ENCODE measurements around the gene MYLK. TPM values are rescaled to one million over a fixed set of nuclear protein-coding genes. Genes with fewer than 3 reads are reported as not detected.

MYLK gene
- total and polyA plus RNA-seq, 2 donors (not counting 1 experiment from before 2014, with no cell fraction given): 0.51 TPM; not detected in 1

GRCh38 chr3:123743121-123743520, 141.0 kb downstream of the MYLK start:
- Histone ChIP-seq H3K27me3 (replicated peaks in 1 of 4; ENCODE audit: control extremely low read depth in 1 of 4, control insufficient read depth in 3 of 4, insufficient read depth in 4 of 4, low read length in 3 of 4) (peaks cover 0 to 2% (median 0%) of the 10 kb centered on the region in 4 experiments), H3K36me3 (replicated peaks in 1 of 2; ENCODE audit: control extremely low read depth in 1 of 2, control insufficient read depth in 1 of 2, extremely low read depth in 1 of 2, insufficient read depth in 2 of 2, low read length in 1 of 2) (no peaks in the 10 kb centered on the region), H3K4me3 (ENCODE audit: control extremely low read depth in 1 of 5, extremely low read depth in 1 of 5, insufficient read depth in 1 of 5, low read depth in 2 of 5, low read length in 4 of 5) (no peak overlapping the region), H3K27ac (ENCODE audit: low read length in 2 of 2) (no peak overlapping the region), H3K79me2 (ENCODE audit: control insufficient read depth, insufficient read depth, low read length) (no peaks in the 10 kb centered on the region), H3K4me2 (replicated peaks; ENCODE audit: low read depth, low read length, poor library complexity, severe bottlenecking) (no peak overlapping the region), H2AFZ (ENCODE audit: insufficient read depth, low read depth, low read length, poor library complexity, severe bottlenecking) (no peak overlapping the region), H4K20me1 (ENCODE audit: control insufficient read depth, insufficient read depth, low read length, poor library complexity, severe bottlenecking) (no peaks in the 10 kb centered on the region), H3K9me3 (ENCODE audit: control extremely low read depth in 1 of 3, control insufficient read depth in 2 of 3, insufficient read depth in 1 of 3, low read length in 2 of 3) (no peaks in the 10 kb centered on the region), H3K9ac (ENCODE audit: low read length) (no peak overlapping the region), H3K4me1 (ENCODE audit: control insufficient read depth in 2 of 2, insufficient read depth in 2 of 2, low read length in 2 of 2) (no peaks in the 10 kb centered on the region)
- Mint-ChIP-seq H3K9me3 (ENCODE audit: insufficient read depth) (no peaks in the 10 kb centered on the region), H3K4me3 (no peak overlapping the region), H3K27me3 (peaks cover 4% of the 10 kb centered on the region), H3K4me1 (no peaks in the 10 kb centered on the region), H3K27ac (no peak overlapping the region)
- ATAC-seq (ENCODE audit: low read depth) (no peak), DNase-seq (no peak)
- ChIA-PET POLR2A (no interaction called here), CTCF (interaction anchor here (0.6 kb wide), 1 partner anchor 186 kb away, joined by 4 read pairs; no protein-coding TSS in a partner anchor)
- intact Hi-C loops (cut with micrococcal nuclease): no loop called here
- TF ChIP-seq EZH2 (IDR thresholded peaks at IDR 0.05; ENCODE audit: borderline replicate concordance, insufficient read depth, low read depth, low read length, poor library complexity, severe bottlenecking) (no peak), CTCF (IDR thresholded peaks at IDR 0.05) (no peak)

DNA sequence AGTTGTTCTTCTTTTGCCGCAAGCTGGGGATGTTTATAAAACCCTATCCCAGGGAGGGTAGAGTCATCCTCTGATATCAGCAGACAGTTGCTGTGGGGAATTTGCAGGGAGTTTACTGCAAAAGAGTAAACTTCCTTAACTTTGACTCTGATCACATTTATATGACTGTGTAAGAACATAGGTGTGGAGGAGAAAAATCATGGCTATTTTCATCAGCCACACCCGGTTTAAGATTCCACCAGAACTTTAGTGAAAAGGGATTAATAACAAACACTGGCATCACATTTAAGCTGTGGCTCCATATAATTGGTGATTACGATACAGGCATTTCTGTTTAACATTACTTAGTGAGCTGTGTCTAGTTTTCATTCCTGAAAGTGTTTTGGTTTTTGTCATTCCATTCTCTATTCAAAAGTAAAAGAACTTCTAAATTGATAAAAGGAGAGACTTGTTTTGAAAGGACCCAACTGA, 143.1 kb downstream of the MYLK start:
- no peaks in the 10 kb centered on the region for H3K9me3 Mint-ChIP-seq (ENCODE audit: insufficient read depth)
- Histone ChIP-seq H3K27ac (ENCODE audit: low read length in 2 of 2) (no peak overlapping the region), H3K9ac (ENCODE audit: low read length) (no peak overlapping the region), H3K9me3 (ENCODE audit: control extremely low read depth in 1 of 3, control insufficient read depth in 2 of 3, insufficient read depth in 1 of 3, low read length in 2 of 3) (no peaks in the 10 kb centered on the region), H3K79me2 (ENCODE audit: control insufficient read depth, insufficient read depth, low read length) (no peaks in the 10 kb centered on the region), H3K36me3 (replicated peaks in 1 of 2; ENCODE audit: control extremely low read depth in 1 of 2, control insufficient read depth in 1 of 2, extremely low read depth in 1 of 2, insufficient read depth in 2 of 2, low read length in 1 of 2) (no peaks in the 10 kb centered on the region), H4K20me1 (ENCODE audit: control insufficient read depth, insufficient read depth, low read length, poor library complexity, severe bottlenecking) (no peaks in the 10 kb centered on the region), H3K27me3 (replicated peaks in 1 of 4; ENCODE audit: control extremely low read depth in 1 of 4, control insufficient read depth in 3 of 4, insufficient read depth in 4 of 4, low read length in 3 of 4) (no peaks in the 10 kb centered on the region), H3K4me2 (replicated peaks; ENCODE audit: low read depth, low read length, poor library complexity, severe bottlenecking) (no peak overlapping the region), H2AFZ (ENCODE audit: insufficient read depth, low read depth, low read length, poor library complexity, severe bottlenecking) (no peak overlapping the region), H3K4me3 (ENCODE audit: control extremely low read depth in 1 of 5, extremely low read depth in 1 of 5, insufficient read depth in 1 of 5, low read depth in 2 of 5, low read length in 4 of 5) (no peak overlapping the region), H3K4me1 (ENCODE audit: control insufficient read depth in 2 of 2, insufficient read depth in 2 of 2, low read length in 2 of 2) (no peaks in the 10 kb centered on the region)
- no peak for DNase-seq
- WGBS (ENCODE audit: insufficient coverage): 67% methylated on average over 1 of the region's 3 CpGs
- CTCF ChIA-PET: interaction anchor here (0.6 to 1.3 kb wide), 2 partner anchors 18 to 29 kb away, joined by 3 to 5 read pairs; no protein-coding TSS in a partner anchor
- H3K27ac Mint-ChIP-seq: no peak overlapping the region
- no peak for TF ChIP-seq CTCF (IDR thresholded peaks at IDR 0.05)
- no peak for TF ChIP-seq EZH2 (IDR thresholded peaks at IDR 0.05; ENCODE audit: borderline replicate concordance, insufficient read depth, low read depth, low read length, poor library complexity, severe bottlenecking)
- ATAC-seq (ENCODE audit: low read depth): no peak
- intact Hi-C loops (cut with micrococcal nuclease): no loop called here
- no peaks in the 10 kb centered on the region for H3K4me1 Mint-ChIP-seq
- no peak overlapping the region for H3K4me3 Mint-ChIP-seq
- POLR2A ChIA-PET: no interaction called here
- H3K27me3 Mint-ChIP-seq: peaks cover 7% of the 10 kb centered on the region

Data from B cell (primary cell).